Testis (tissue), 2 donors: ENCODE data around the gene MAGI2.

Source experiments
- POLR2A ChIP-seq: fragments of 450-650 bp; IDR thresholded peaks from one replicate; pipeline ENCODE4 v1.6.1; 2017; ENCODE audit warnings: antibody characterized with exemption, mild to moderate bottlenecking, moderate library complexity
- TF ChIP-seq, protein P1 (sequence below), 3 experiments: fragments of 450-650 bp in 2 of 3; fragments of 200-600 bp in 1 of 3; sonication (generic) in 1 of 3; IDR thresholded peaks; one replicate each; pipeline ENCODE4 v1.5.1; 2016 to 2019; ENCODE audit warnings: antibody characterized with exemption in 3 of 3, mild to moderate bottlenecking in 2 of 3, moderate library complexity in 1 of 3

DNA sequence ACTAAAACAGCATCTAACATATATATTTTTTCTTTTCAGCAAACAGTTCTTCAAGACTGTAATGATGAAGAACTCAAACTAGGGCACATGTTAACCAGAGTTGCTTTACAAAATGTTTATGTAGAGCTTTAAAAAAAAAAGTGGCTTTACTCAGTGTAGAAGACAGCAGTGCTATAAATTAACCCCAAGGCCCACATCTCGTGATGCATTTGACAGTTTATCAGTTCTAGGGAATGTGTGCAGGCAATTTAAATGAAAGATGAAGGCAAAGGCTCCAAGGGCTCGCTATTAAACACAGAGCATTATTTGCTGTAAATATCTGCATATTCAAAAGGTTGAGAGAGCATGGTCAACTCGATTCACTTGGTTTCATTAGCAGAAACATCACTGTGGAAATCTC is 558.1 kb downstream of the MAGI2 start:
- TF ChIP-seq, protein P1, sequence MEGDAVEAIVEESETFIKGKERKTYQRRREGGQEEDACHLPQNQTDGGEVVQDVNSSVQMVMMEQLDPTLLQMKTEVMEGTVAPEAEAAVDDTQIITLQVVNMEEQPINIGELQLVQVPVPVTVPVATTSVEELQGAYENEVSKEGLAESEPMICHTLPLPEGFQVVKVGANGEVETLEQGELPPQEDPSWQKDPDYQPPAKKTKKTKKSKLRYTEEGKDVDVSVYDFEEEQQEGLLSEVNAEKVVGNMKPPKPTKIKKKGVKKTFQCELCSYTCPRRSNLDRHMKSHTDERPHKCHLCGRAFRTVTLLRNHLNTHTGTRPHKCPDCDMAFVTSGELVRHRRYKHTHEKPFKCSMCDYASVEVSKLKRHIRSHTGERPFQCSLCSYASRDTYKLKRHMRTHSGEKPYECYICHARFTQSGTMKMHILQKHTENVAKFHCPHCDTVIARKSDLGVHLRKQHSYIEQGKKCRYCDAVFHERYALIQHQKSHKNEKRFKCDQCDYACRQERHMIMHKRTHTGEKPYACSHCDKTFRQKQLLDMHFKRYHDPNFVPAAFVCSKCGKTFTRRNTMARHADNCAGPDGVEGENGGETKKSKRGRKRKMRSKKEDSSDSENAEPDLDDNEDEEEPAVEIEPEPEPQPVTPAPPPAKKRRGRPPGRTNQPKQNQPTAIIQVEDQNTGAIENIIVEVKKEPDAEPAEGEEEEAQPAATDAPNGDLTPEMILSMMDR (IDR thresholded peaks at IDR 0.05), result no peak
- TF ChIP-seq POLR2A, result no peak
